Trophoblast cell (in vitro differentiated cells and primary cell): ENCODE results near the gene KBTBD6.

ENCODE experiments used
- DNase-seq, 2 donors: peaks; one replicate each; pipeline ENCODE4 v3.0.0-alpha.2; 2016
- H2AFZ ChIP-seq: 2 replicates; pipeline ENCODE4 v1.6.1; 2013; ENCODE audit warnings: low read length, moderate library complexity, mild to moderate bottlenecking; ENCODE audit not compliant: insufficient read depth, poor library complexity
- H2AK5ac ChIP-seq: 2 replicates; pipeline ENCODE4 v1.6.1; 2013; ENCODE audit warnings: mild to moderate bottlenecking, low read length
- H2BK120ac ChIP-seq: 2 replicates; pipeline ENCODE4 v1.6.1; 2013; ENCODE audit warnings: low read length, mild to moderate bottlenecking, moderate library complexity; ENCODE audit not compliant: insufficient read depth, poor library complexity
- H2BK12ac ChIP-seq: 2 replicates; pipeline ENCODE4 v1.6.1; 2013; ENCODE audit warnings: mild to moderate bottlenecking, low read length, moderate library complexity
- H2BK5ac ChIP-seq: 2 replicates; pipeline ENCODE4 v1.6.1; 2013; ENCODE audit warnings: low read length, low read depth, moderate library complexity, mild to moderate bottlenecking; ENCODE audit not compliant: poor library complexity
- H3K14ac ChIP-seq: 2 replicates; pipeline ENCODE4 v1.6.1; 2013; ENCODE audit warnings: mild to moderate bottlenecking, low read length
- H3K18ac ChIP-seq: 2 replicates; pipeline ENCODE4 v1.6.1; 2013; ENCODE audit warnings: mild to moderate bottlenecking, low read length
- H3K23ac ChIP-seq: 2 replicates; pipeline ENCODE4 v1.6.1; 2013; ENCODE audit warnings: low read length
- H3K27ac ChIP-seq: 2 replicates; pipeline ENCODE4 v1.5.1; 2013; ENCODE audit warnings: low read depth, mild to moderate bottlenecking, inconsistent platforms, low read length, moderate library complexity
- H3K27me3 ChIP-seq: 2 replicates; pipeline ENCODE4 v1.6.1; 2013; ENCODE audit warnings: inconsistent platforms, mild to moderate bottlenecking, low read length, moderate library complexity; ENCODE audit not compliant: insufficient read depth
- H3K36me3 ChIP-seq, 2 experiments: 1 replicate in 1 of 2; 2 replicates in 1 of 2; pipeline ENCODE4 v1.6.1; 2013; ENCODE audit warnings: low read length in 2 of 2, mild to moderate bottlenecking in 2 of 2, moderate library complexity in 1 of 2; ENCODE audit not compliant: insufficient read depth in 2 of 2, control insufficient read depth in 1 of 2
- H3K4ac ChIP-seq: 2 replicates; pipeline ENCODE4 v1.6.1; 2013; ENCODE audit warnings: low read depth, mild to moderate bottlenecking, low read length, moderate library complexity
- H3K4me1 ChIP-seq, 2 experiments: 1 replicate in 1 of 2; 2 replicates in 1 of 2; pipeline ENCODE4 v1.6.1; 2013; ENCODE audit warnings: low read length in 2 of 2, mild to moderate bottlenecking in 2 of 2, moderate library complexity in 1 of 2; ENCODE audit not compliant: insufficient read depth in 2 of 2, control insufficient read depth in 1 of 2
- H3K4me2 ChIP-seq: 2 replicates; pipeline ENCODE4 v1.6.1; 2013; ENCODE audit warnings: inconsistent platforms, mild to moderate bottlenecking, low read length, moderate library complexity
- H3K4me3 ChIP-seq: 2 replicates; pipeline ENCODE4 v1.5.1; 2013; ENCODE audit warnings: mild to moderate bottlenecking, low read depth, low read length, inconsistent platforms
- H3K79me1 ChIP-seq: one replicate; pipeline ENCODE4 v1.6.1; 2013; ENCODE audit warnings: low read length
- H3K79me2 ChIP-seq: 2 replicates; pipeline ENCODE4 v1.6.1; 2013; ENCODE audit warnings: low read length, mild to moderate bottlenecking; ENCODE audit not compliant: control insufficient read depth, insufficient read depth, poor library complexity
- H3K9ac ChIP-seq: 2 replicates; pipeline ENCODE4 v1.6.1; 2013; ENCODE audit warnings: mild to moderate bottlenecking, low read length
- H3K9me3 ChIP-seq: 2 replicates; pipeline ENCODE4 v1.6.1; 2013; ENCODE audit warnings: low read depth, mild to moderate bottlenecking, control low read depth, inconsistent platforms, low read length; ENCODE audit not compliant: insufficient read depth
- H4K12ac ChIP-seq: 2 replicates; pipeline ENCODE4 v1.6.1; 2013; ENCODE audit warnings: low read depth, mild to moderate bottlenecking, low read length, moderate library complexity
- H4K8ac ChIP-seq: 2 replicates; pipeline ENCODE4 v1.6.1; 2013; ENCODE audit warnings: low read depth, mild to moderate bottlenecking, low read length, moderate library complexity
- H4K91ac ChIP-seq: one replicate; pipeline ENCODE4 v1.6.1; 2013; ENCODE audit warnings: low read depth, mild to moderate bottlenecking, low read length, moderate library complexity
- WGBS: extraction: QIAGEN DNeasy Blood & Tissue Kit; methylation state at CpG from one replicate; pipeline ENCODE4 v1.1.7; 2013; ENCODE audit warnings: missing lambda C conversion rate; ENCODE audit not compliant: insufficient read length, insufficient coverage; ENCODE audit errors: extremely low coverage; 5-methylcytosine and 5-hydroxymethylcytosine counted together

KBTBD6 gene

GRCh38 chr13:41107584-41108014 lies 25.0 kb downstream of the KBTBD6 start:
- H3K14ac ChIP-seq: no peak overlapping the region
- H3K9me3 ChIP-seq: no peaks in the 10 kb centered on the region
- no peak overlapping the region for H4K8ac ChIP-seq
- DNase-seq: no peak
- H3K79me2 ChIP-seq: no peaks in the 10 kb centered on the region
- H3K4me2 ChIP-seq: no peak overlapping the region
- H3K4ac ChIP-seq: no peak overlapping the region
- H4K12ac ChIP-seq: no peak overlapping the region
- no peaks in the 10 kb centered on the region for H3K36me3 ChIP-seq
- no peaks in the 10 kb centered on the region for H3K27me3 ChIP-seq
- H3K9ac ChIP-seq: no peak overlapping the region
- no peak overlapping the region for H2AFZ ChIP-seq
- no CpG with 5 or more reads among the region's 7 CpGs for WGBS
- H2BK12ac ChIP-seq: no peak overlapping the region
- H2BK120ac ChIP-seq: no peak overlapping the region
- H3K27ac ChIP-seq: no peak overlapping the region
- no peaks in the 10 kb centered on the region for H3K4me1 ChIP-seq
- H2BK5ac ChIP-seq: no peak overlapping the region
- H2AK5ac ChIP-seq: no peak overlapping the region
- H3K79me1 ChIP-seq: no peaks in the 10 kb centered on the region
- no peak overlapping the region for H3K23ac ChIP-seq
- no peak overlapping the region for H4K91ac ChIP-seq
- H3K18ac ChIP-seq: no peak overlapping the region
- no peak overlapping the region for H3K4me3 ChIP-seq

- Histone ChIP-seq H3K18ac (no peak overlapping the region), H2AFZ (no peak overlapping the region), H3K4me1 (no peaks in the 10 kb centered on the region), H3K79me1 (no peaks in the 10 kb centered on the region), H2BK5ac (no peak overlapping the region), H3K4ac (no peak overlapping the region), H4K91ac (no peak overlapping the region), H4K12ac (no peak overlapping the region), H2AK5ac (no peak overlapping the region), H3K36me3 (no peaks in the 10 kb centered on the region), H3K14ac (no peak overlapping the region), H3K9me3 (no peaks in the 10 kb centered on the region), H3K4me2 (no peak overlapping the region), H3K27ac (no peak overlapping the region), H3K23ac (no peak overlapping the region), H3K9ac (no peak overlapping the region), H3K27me3 (no peaks in the 10 kb centered on the region), H2BK120ac (no peak overlapping the region), H4K8ac (no peak overlapping the region), H2BK12ac (no peak overlapping the region), H3K79me2 (no peaks in the 10 kb centered on the region), H3K4me3 (no peak overlapping the region)
- WGBS: no CpG with 5 or more reads among the region's 15 CpGs
- DNase-seq: no peak
Measured at GRCh38 chr13:41107104-41107571, 25.5 kb downstream of the KBTBD6 start.

GRCh38 chr13:41099986-41100385 lies 32.6 kb downstream of the KBTBD6 start:
- no peak overlapping the region for H3K14ac ChIP-seq
- H3K9ac ChIP-seq: no peak overlapping the region
- H4K8ac ChIP-seq: no peak overlapping the region
- no peak overlapping the region for H2AK5ac ChIP-seq
- H2BK120ac ChIP-seq: no peak overlapping the region
- no peak overlapping the region for H4K12ac ChIP-seq
- H3K79me1 ChIP-seq: no peaks in the 10 kb centered on the region
- H3K4me2 ChIP-seq: no peak overlapping the region
- H3K4ac ChIP-seq: no peak overlapping the region
- H2BK12ac ChIP-seq: no peak overlapping the region
- H3K4me3 ChIP-seq: no peak overlapping the region
- no peaks in the 10 kb centered on the region for H3K27me3 ChIP-seq
- H3K79me2 ChIP-seq: no peaks in the 10 kb centered on the region
- no peaks in the 10 kb centered on the region for H3K4me1 ChIP-seq
- no peaks in the 10 kb centered on the region for H3K9me3 ChIP-seq
- no peak overlapping the region for H2AFZ ChIP-seq
- H3K18ac ChIP-seq: no peak overlapping the region
- H4K91ac ChIP-seq: no peak overlapping the region
- H2BK5ac ChIP-seq: no peak overlapping the region
- no peak for DNase-seq
- H3K23ac ChIP-seq: no peak overlapping the region
- no peaks in the 10 kb centered on the region for H3K36me3 ChIP-seq
- H3K27ac ChIP-seq: no peak overlapping the region

- Histone ChIP-seq H3K36me3 (no peaks in the 10 kb centered on the region), H3K4ac (no peak overlapping the region), H3K9me3 (no peaks in the 10 kb centered on the region), H4K12ac (no peak overlapping the region), H3K4me2 (no peak overlapping the region), H3K79me1 (no peaks in the 10 kb centered on the region), H4K91ac (no peak overlapping the region), H3K23ac (no peak overlapping the region), H3K27ac (no peak overlapping the region), H3K18ac (no peak overlapping the region), H2BK120ac (no peak overlapping the region), H3K9ac (no peak overlapping the region), H3K79me2 (no peaks in the 10 kb centered on the region), H2BK12ac (no peak overlapping the region), H3K4me1 (no peaks in the 10 kb centered on the region), H3K14ac (no peak overlapping the region), H2AFZ (no peak overlapping the region), H4K8ac (no peak overlapping the region), H2BK5ac (no peak overlapping the region), H3K4me3 (no peak overlapping the region), H3K27me3 (no peaks in the 10 kb centered on the region), H2AK5ac (no peak overlapping the region)
- no CpG with 5 or more reads among the region's 1 CpG for WGBS
- DNase-seq: peak in 1 of 2 donors; percentile 23
Measured at GRCh38 chr13:41098761-41099160, 33.8 kb downstream of the KBTBD6 start.
